GM21423 (cell line): ENCODE measurements around the gene SLC2A13.
"Not testable (repeated sequence)": the region's sequence is repeated elsewhere in the genome, so short reads cannot be mapped to it uniquely, and the experiment has no call there.

ENCODE experiments used
- ATAC-seq: cut with Tn5 transposase; IDR thresholded peaks from one replicate; pipeline ENCODE4 v1.9.1; 2021; ENCODE audit warnings: mild to moderate bottlenecking, moderate library complexity; ENCODE audit not compliant: unreplicated experiment

Gene SLC2A13

DNA sequence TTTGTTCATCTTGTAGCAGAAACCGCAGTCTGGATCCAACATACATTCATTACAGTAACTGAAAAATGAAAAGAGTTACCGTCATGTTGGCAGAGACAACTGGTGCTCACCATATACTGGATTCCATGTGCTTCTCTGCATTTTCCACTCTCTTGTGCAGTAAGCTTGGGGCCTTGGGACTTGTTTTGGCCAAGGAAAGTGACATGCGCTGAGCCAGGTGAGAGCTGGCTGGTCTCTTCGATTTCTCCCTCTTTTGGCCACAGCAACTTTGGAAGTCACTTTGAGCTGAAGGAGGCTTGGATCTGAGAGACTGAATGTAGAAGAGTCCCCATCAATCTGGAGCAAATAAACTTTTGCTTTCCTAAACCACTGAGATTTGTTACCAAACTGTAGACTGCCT, 275.7 kb downstream of the SLC2A13 start:
- no peak for ATAC-seq

DNA sequence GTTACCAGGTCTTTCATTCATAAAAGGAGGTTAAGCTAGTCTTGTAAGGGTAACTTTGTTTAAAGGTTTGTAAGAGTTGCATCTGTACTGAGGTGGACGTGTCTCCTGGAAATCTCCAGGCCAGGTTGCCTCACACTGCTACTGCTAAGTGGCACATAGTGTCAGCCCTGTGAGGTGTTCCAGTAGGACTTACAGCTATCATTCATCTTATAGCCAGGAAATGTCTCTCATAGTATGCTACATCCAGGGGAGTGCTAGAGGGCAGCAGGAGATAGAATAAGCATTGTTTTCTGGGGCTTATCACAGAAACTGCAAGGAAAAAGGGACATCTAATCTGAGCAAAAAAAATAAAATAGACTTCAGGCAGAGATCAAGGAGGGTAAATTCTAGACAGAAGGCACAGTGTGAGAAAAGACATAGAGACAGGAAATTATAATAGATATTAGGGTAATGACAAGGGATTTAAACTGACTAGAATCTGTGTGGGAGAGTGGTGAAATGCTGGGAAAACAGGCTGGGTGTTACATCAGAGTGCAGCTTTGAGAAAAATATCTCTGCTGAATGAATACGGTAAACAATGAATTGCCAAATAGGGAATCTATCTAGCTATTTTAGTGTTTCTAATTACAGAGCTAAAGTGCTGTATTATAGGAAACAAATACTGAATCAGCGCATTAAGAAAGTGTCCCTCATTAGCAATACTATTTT, 281.2 kb downstream of the SLC2A13 start:
- ATAC-seq: no peak

DNA sequence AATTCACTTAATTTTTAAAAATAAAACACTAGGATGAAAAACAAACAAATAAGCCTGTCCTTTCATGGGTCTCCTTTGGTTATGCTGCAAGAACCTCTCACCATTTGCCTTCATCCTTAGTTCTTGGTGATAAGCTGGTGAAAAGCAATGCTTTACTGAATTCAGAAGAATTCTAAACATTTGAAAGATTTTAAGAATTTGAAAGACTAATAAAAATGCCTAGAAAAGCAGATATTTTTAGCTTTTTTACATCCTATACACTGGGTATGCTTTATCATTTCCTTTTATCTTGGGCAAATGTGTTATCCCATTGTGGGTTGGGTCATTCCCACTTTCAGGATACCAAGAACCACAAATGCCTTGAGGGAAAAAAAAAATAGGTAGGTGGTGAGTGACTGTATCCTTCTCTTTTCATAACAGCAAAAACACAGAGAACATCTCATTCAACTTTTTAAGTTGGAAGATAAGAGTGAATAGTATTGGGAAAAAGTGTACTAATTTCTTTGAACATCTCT, 289.2 kb downstream of the SLC2A13 start:
- ATAC-seq: no peak

DNA sequence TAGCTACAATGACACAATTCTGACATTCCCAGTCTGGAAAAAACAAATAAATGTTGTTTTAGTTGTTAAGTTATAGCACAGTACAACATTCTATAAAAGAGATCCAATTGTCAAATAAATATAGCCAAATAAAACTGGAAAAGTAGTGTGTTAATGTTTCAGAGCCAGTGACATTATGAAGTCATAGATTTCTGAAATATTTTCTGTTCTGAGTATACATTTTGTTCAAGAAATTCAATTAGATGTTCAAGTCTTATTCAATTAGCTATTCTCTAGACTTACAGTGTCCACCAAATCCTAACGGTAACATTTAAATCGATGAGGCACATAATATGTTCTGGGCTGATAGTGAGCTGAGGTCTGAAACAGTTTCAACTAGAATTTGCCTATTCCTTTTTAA, 290.1 kb downstream of the SLC2A13 start:
- ATAC-seq: no peak

DNA sequence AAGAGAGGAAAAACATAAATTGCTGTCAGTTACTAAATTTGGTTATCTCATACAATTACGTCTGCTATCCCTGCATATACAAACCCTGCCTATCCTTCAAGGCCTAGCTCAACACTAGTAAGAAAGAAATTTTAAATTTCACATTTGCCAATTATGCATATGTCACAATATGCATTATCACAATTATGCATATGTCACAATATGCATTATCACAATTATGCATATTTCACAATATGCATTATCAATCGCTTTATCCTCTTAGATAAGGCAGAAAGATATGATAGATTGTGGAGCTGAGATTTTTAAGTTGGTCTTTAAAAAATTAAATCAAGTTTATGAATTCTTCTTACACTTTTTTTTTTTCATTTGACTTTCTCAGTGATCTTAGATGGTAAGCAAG, 291.3 kb downstream of the SLC2A13 start:
- no peak for ATAC-seq

DNA sequence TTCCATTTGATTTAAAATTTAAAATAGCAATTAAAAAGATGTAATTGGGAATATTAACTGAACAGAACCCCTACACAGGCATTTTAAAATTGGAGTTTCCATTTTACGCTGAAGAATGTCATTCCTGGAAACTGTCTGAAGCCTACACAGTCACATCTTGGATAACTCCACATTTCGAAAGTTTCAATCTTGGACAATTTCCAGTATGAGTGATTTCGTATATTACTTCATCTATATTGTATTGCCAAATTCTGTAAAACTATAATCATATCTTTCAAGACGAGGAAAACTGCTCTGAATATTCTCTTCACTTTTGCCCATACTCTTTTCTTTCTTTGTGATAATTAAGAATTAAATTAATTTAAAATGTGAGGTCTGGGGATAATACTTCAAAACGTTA, 292.1 kb downstream of the SLC2A13 start:
- no peak for ATAC-seq

DNA sequence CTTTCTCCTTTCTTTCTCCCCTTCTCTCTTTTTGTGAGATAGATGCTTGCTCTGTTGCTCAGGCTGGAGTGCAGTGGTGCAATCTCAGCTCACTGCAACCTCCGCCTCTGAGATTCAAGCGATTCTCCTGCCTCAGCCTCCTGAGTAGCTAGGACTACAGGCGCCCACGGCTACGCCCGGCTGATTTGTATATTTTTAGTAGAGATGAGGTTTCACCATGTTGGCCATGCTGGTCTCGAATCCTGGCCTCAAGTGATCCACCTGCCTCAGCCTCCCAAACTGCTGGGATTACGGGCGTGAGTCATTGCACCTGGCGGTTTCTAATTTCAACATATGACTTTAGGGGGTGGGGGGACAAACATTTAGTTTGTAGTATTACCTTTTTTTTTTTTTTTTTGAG, 293.4 kb downstream of the SLC2A13 start:
- not testable (repeated sequence) for ATAC-seq

DNA sequence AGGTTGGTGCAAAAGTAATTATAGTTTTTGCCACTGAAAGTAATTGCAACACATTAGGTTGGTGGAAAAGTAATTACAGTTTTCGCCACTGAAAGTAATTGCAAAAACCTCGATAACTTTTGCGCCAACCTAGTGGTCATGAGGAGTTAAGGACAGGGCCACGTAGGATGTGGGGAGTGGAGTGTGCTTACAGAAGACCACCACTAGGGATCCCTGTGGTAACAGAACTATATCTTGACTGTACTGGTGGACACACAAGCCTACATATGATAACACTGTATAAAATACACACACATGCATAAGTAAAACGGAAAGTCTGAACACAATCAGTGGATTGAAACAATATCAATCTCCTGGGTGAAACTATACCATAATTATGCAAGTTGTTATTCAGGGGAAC, 298.8 kb downstream of the SLC2A13 start:
- ATAC-seq: no peak

DNA sequence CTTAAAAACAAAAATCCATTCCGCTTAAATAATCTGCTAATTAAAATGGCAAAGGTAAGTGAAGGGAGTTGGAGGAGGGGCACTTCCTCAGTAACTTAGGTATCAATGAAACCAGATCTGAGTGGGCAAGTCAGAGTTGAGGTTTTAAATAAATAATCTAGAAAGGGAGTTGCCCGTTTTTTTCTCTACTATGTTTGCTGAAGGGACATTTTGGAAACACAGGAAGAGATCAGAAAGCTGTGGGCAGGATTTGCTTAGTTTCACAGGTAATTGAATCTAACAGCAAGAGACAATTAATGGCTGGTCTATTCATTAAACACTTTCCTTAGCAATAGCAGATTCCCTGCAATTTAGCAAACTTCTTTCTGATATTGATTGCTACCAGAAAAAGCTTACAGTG, 300.2 kb downstream of the SLC2A13 start:
- ATAC-seq: no peak

DNA sequence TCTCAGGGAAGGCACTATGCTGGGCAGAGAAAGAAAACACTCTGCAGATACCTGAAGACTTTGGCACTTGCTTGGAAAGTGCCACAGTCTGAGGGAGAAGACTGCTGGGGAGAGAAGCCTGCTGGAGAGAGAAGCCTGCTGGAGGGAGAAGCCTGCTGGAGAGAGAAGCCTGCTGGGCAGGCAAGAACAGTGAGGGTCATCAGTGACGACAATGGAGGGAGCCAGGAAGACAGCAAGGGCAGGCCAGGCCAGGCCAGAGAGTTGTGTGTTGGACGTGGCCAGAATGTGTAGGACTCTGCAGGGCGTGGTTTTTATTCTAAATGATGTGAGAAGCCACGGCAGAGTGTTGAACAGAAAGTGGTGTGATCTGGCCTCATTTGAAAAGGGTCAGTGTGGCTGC, 301.0 kb downstream of the SLC2A13 start:
- ATAC-seq: no peak

DNA sequence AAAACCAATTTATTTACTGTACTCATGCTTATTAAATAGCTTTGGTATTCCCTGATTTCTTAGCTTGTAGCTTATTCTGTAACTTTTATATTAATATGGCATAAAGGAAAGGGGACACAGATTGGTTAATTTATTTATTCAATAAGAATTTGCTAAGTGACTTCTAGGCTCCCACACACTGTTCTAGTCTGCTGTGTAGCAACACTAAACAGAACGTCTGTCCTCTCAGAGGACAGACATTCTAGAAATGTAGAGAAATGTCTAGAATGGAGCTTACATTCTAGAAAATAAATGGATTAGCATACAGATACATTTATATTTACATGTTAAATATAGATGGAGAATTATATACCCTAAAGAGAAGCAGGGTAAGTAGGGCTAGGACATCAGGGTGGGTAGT, 301.4 kb downstream of the SLC2A13 start:
- no peak for ATAC-seq

DNA sequence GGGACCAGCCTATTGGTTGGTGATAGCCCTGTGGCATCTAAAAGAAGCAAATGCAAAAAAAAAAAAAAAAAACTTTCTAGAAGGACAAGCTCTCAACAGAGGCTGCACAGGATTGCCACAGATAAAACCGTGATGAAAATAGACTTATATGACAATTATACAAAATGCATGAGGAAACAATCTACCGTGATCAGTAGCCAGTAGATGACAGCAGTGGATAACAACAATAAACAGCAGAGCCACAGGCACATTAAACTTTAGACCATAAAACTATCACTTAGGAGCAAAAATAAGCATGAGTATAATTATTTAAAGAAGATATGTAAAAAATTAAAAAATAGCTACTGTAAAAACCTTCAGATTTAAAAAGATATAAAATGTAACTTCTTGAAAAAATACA, 302.7 kb downstream of the SLC2A13 start:
- ATAC-seq: no peak

DNA sequence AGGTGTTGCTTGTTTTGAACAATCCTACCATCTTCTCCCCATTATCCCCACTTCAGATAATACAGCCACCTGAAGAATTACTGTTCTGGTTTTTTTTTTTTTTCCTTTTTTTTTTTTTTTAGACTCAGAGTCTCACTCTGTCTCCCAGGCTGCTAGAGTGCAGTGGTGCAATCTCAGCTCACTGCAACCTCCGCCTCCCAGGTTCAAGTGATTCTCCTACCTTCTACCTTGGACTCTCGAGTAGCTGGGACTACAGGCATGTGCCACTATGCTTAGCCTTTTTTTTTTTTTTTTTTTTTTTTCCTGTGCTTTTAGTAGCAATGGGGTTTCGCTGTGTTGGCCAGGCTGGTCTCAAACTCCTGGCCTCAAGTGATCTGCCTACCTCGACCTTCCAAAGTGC, 306.9 kb downstream of the SLC2A13 start:
- no peak for ATAC-seq

DNA sequence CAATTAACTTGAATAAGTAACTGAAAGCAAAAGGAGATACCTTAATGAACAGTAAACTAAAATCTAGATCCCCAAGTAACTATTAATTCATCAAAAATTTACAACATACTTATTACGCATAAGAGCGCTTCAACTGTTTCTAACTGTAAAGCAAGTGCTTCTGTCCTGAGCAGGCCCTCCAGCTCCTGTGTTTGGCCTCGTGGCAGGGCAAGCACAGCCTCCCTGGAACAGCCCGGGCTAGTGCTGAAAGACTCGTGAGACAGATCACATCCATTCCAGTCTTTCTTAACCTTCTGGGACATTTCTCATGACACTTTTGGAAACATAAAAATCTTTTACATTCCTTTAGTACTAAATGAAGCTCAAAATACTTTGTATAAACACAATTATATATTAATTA, 307.5 kb downstream of the SLC2A13 start:
- no peak for ATAC-seq

DNA sequence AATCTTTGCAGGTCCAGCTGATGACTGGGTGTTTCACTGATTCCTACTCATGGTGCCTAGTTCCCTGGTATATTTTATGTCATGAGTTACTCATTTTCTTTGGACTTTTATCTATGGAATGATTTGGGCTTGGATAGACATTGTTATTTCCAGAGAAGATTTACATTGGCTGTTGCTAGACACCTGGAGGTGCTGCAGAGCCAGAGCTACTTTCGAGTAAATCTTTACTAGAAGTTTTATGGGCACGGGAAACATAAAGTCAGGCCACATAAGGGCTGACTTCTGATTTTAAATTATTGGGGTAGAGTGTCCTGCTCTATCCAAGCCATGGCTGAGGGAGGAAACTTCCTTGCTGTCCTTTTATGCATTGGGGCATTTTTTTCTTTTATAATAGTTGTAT, 310.4 kb downstream of the SLC2A13 start:
- no peak for ATAC-seq

DNA sequence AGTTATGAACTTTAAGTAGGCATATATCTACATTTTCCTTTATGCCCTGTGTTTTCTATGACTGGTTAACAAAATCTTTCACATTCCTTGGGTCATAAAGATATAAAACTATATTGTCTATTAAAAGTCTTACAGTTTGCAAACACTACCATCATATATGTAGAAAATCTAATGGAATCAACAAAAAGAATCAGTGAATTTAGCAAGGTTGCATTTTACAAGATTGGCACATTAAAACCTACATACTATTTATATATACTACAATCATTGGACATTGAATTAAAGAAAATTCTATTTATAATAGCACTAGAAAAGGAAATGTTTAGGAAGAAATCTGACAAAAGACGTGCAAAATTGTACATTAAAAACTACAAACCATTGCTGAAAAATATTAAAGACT, 312.9 kb downstream of the SLC2A13 start:
- no peak for ATAC-seq

DNA sequence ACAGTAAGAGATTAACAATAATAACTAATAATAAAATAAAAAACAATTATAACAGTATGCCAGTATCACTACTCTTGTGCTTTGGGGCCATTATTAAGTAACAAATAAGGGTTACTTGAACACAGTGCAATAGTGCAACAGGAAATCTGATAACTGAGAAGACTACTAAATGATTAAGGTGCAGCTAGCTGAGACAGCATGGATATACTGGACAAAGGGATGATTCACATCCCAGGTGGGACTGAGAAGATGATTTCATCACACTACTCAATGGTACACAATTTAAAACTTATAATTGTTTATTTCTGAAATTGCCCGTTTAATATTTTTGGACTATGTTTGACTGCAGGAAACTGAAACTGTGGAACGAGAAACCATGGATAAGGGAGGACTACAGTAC, 317.6 kb downstream of the SLC2A13 start:
- no peak for ATAC-seq

DNA sequence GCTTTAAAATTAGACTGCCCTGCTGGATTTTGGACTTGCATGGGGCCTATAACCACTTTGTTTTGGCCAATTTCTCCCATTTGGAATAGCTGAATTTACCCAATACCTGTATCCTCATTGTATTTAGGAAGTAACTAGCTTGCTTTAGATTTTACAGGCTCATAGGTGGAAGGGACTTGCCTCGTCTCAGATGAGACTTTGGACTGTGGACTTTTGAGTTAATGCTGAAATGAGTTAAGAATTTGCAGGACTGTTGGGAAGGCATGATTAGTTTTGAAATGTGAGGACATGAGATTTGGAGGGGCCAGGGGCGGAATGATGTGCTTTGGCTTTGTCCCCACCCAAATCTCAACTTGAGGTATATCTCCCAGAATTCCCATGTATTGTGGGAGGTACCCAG, 320.1 kb downstream of the SLC2A13 start:
- ATAC-seq: not testable (repeated sequence)

DNA sequence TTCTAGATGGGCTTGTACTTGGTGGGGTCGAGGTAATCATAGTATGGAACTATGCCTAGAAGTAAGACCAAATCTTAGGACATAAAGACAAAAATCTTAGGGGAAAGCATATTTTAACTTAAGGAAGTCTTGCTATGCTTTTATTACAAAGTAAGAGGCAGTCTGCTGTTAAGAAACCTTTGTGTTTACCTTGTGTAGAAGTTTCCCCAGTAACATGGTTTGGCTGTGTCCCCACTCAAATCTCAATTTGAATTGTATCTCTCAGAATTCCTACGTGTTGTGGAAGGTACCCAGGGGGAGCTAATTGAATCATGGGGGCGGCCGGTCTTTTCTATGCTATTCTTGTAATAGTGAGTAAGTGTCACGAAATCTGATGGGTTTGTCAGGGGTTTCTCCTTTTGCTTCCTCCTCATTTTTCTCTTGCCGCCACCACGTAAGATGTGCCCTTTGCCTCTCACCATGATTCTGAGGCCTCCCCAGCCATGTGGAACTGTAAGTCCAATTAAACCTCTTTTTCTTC, 323.8 kb downstream of the SLC2A13 start:
- no peak for ATAC-seq

DNA sequence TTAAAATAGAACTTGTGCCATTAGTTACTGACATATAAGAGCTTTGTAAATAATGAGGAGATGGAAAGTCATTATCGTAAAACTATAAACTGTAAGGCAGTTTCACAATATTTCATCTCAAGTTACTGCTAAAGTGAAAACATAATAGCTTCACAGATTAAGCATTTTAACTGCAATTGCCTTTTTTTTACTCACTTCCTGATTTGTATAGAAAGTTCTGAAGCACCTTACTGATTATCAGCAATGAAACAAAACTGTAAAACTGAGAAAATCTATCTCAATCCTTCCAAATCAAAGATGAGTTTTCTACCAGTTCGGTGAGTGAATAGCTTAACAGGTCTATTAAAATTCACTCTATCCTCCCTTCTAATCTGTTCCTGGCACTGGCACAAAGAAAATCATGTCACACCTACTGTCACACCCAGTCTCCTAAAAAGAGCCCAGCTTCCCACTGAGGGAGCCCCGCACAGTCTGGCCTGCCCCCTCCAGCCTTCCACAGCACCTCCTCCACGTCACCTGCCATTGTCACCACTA, 324.9 kb downstream of the SLC2A13 start:
- no peak for ATAC-seq

DNA sequence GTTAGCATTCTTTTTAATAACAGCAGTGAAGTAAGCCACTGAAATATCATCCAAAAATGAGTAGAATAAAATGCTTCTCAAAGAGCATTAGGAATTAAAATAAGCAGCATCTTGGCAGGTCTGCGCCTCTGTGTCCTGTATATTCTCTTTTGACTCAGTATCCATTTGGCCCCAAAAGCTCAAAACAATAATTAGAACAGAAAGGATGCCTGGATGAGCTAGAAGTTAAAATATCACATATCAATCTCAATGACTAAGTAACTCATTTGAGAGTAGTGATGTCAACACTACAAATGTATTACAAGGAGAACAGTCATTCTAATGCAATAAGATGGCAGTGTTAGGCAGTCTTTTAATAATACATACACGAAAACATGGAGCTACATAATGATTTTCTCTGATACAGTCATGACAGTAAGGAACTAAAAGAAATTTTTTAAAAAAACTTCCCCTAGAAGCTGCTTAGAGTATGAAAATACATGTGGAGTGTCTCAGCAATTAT, 325.4 kb downstream of the SLC2A13 start:
- no peak for ATAC-seq

DNA sequence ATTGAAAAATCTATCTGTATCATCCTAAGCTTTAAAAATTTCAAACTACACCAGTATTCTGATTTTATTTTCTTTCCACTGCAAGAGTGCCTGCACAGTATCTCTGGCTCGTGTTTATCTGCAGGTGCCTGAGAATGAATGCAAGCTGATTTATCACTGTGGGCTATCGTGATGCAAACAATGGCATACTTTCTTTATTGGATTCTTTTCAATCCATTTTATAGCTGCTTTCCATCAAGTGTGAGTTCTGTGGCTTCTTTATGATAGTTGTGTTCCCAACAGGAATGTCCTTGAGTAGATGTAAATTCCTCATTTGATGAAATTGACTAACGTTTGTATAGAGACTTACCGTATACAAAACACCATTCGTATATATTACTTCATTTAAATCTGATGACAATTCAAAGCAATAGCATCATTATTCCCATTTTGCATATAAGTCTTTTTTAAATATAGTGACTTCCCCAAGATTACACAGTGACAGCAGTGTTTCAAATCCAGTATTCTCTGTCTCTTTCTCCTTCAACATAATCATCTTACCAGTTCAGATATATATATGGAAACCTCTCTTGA, 326.0 kb downstream of the SLC2A13 start:
- ATAC-seq: no peak
